ENCODE data around the gene KCNQ5. TPM values are rescaled to one million over a fixed set of nuclear protein-coding genes. Genes with fewer than 3 reads are reported as not detected.

The KCNQ5 gene
- total and polyA plus RNA-seq, 2 donors, result 1.0 to 1.7 TPM

- Histone ChIP-seq H3K9me3 (ENCODE audit: control insufficient read depth in 2 of 2, insufficient read depth in 1 of 2, low read length in 1 of 2) (no peaks in the 10 kb centered on the region), H3K36me3 (ENCODE audit: control insufficient read depth in 2 of 2, insufficient read depth in 2 of 2, low read length in 1 of 2) (no peaks in the 10 kb centered on the region), H3K4me1 (ENCODE audit: control insufficient read depth in 2 of 2, insufficient read depth in 2 of 2, low read length in 2 of 2) (no peaks in the 10 kb centered on the region), H3K4me3 (ENCODE audit: low read length in 2 of 2) (no peak overlapping the region), H3K27ac (ENCODE audit: low read depth in 1 of 2, low read length in 1 of 2) (no peak overlapping the region), H3K27me3 (ENCODE audit: control insufficient read depth in 2 of 2, insufficient read depth in 1 of 2, low read length in 1 of 2) (no peaks in the 10 kb centered on the region)
- WGBS, result 97% methylated on average over 7 of the region's 7 CpGs
- DNase-seq (ENCODE audit: low read depth in 6 of 9, low spot score in 9 of 9), result no peak
Observed at GRCh38 chr6:73194744-73195143, 572.9 kb downstream of the KCNQ5 start.

GRCh38 chr6:73200247-73200646, 578.4 kb downstream of the KCNQ5 start:
- Histone ChIP-seq H3K36me3 (ENCODE audit: control insufficient read depth in 2 of 2, insufficient read depth in 2 of 2, low read length in 1 of 2) (no peaks in the 10 kb centered on the region), H3K27ac (ENCODE audit: low read depth in 1 of 2, low read length in 1 of 2) (no peak overlapping the region), H3K4me3 (ENCODE audit: low read length in 2 of 2) (no peak overlapping the region), H3K27me3 (ENCODE audit: control insufficient read depth in 2 of 2, insufficient read depth in 1 of 2, low read length in 1 of 2) (no peaks in the 10 kb centered on the region), H3K9me3 (ENCODE audit: control insufficient read depth in 2 of 2, insufficient read depth in 1 of 2, low read length in 1 of 2) (no peaks in the 10 kb centered on the region), H3K4me1 (ENCODE audit: control insufficient read depth in 2 of 2, insufficient read depth in 2 of 2, low read length in 2 of 2) (no peaks in the 10 kb centered on the region)
- no peak for DNase-seq (ENCODE audit: low read depth in 6 of 9, low spot score in 9 of 9)
- 92% methylated on average over 3 of the region's 3 CpGs for WGBS

- H3K36me3 ChIP-seq (ENCODE audit: control insufficient read depth in 2 of 2, insufficient read depth in 2 of 2, low read length in 1 of 2), result no peaks in the 10 kb centered on the region
- WGBS, result 84% methylated on average over 4 of the region's 4 CpGs
- DNase-seq (ENCODE audit: low read depth in 6 of 9, low spot score in 9 of 9), result no peak
- H3K4me3 ChIP-seq (ENCODE audit: low read length in 2 of 2), result no peak overlapping the region
- H3K4me1 ChIP-seq (ENCODE audit: control insufficient read depth in 2 of 2, insufficient read depth in 2 of 2, low read length in 2 of 2), result no peaks in the 10 kb centered on the region
- H3K27me3 ChIP-seq (ENCODE audit: control insufficient read depth in 2 of 2, insufficient read depth in 1 of 2, low read length in 1 of 2), result no peaks in the 10 kb centered on the region
- H3K27ac ChIP-seq (ENCODE audit: low read depth in 1 of 2, low read length in 1 of 2), result no peak overlapping the region
- no peaks in the 10 kb centered on the region for H3K9me3 ChIP-seq (ENCODE audit: control insufficient read depth in 2 of 2, insufficient read depth in 1 of 2, low read length in 1 of 2)
Observed at GRCh38 chr6:73200735-73201134, 578.9 kb downstream of the KCNQ5 start.

GRCh38 chr6:73203098-73203497, 581.2 kb downstream of the KCNQ5 start:
- H3K4me3 ChIP-seq (ENCODE audit: low read length in 2 of 2), result no peak overlapping the region
- H3K27me3 ChIP-seq (ENCODE audit: control insufficient read depth in 2 of 2, insufficient read depth in 1 of 2, low read length in 1 of 2), result no peaks in the 10 kb centered on the region
- H3K36me3 ChIP-seq (ENCODE audit: control insufficient read depth in 2 of 2, insufficient read depth in 2 of 2, low read length in 1 of 2), result no peaks in the 10 kb centered on the region
- DNase-seq (ENCODE audit: low read depth in 6 of 9, low spot score in 9 of 9), result no peak
- no peaks in the 10 kb centered on the region for H3K9me3 ChIP-seq (ENCODE audit: control insufficient read depth in 2 of 2, insufficient read depth in 1 of 2, low read length in 1 of 2)
- no peaks in the 10 kb centered on the region for H3K4me1 ChIP-seq (ENCODE audit: control insufficient read depth in 2 of 2, insufficient read depth in 2 of 2, low read length in 2 of 2)
- WGBS, result 100% methylated on average over 1 of the region's 1 CpG
- H3K27ac ChIP-seq (ENCODE audit: low read depth in 1 of 2, low read length in 1 of 2), result no peak overlapping the region

GRCh38 chr6:73204252-73204651, 582.4 kb downstream of the KCNQ5 start:
- DNase-seq (ENCODE audit: low read depth in 6 of 9, low spot score in 9 of 9), result no peak
- no peaks in the 10 kb centered on the region for H3K36me3 ChIP-seq (ENCODE audit: control insufficient read depth in 2 of 2, insufficient read depth in 2 of 2, low read length in 1 of 2)
- no peak overlapping the region for H3K4me3 ChIP-seq (ENCODE audit: low read length in 2 of 2)
- H3K27ac ChIP-seq (ENCODE audit: low read depth in 1 of 2, low read length in 1 of 2), result no peak overlapping the region
- no peaks in the 10 kb centered on the region for H3K9me3 ChIP-seq (ENCODE audit: control insufficient read depth in 2 of 2, insufficient read depth in 1 of 2, low read length in 1 of 2)
- no peaks in the 10 kb centered on the region for H3K4me1 ChIP-seq (ENCODE audit: control insufficient read depth in 2 of 2, insufficient read depth in 2 of 2, low read length in 2 of 2)
- no peaks in the 10 kb centered on the region for H3K27me3 ChIP-seq (ENCODE audit: control insufficient read depth in 2 of 2, insufficient read depth in 1 of 2, low read length in 1 of 2)
- 92% methylated on average over 4 of the region's 4 CpGs for WGBS

GRCh38 chr6:73207221-73207837, 585.5 kb downstream of the KCNQ5 start:
- H3K36me3 ChIP-seq (ENCODE audit: control insufficient read depth in 2 of 2, insufficient read depth in 2 of 2, low read length in 1 of 2), result no peaks in the 10 kb centered on the region
- H3K4me1 ChIP-seq (ENCODE audit: control insufficient read depth in 2 of 2, insufficient read depth in 2 of 2, low read length in 2 of 2), result no peaks in the 10 kb centered on the region
- H3K4me3 ChIP-seq (ENCODE audit: low read length in 2 of 2), result no peak overlapping the region
- H3K9me3 ChIP-seq (ENCODE audit: control insufficient read depth in 2 of 2, insufficient read depth in 1 of 2, low read length in 1 of 2), result no peaks in the 10 kb centered on the region
- 94% methylated on average over 3 of the region's 3 CpGs for WGBS
- DNase-seq (ENCODE audit: low read depth in 6 of 9, low spot score in 9 of 9), result no peak
- no peaks in the 10 kb centered on the region for H3K27me3 ChIP-seq (ENCODE audit: control insufficient read depth in 2 of 2, insufficient read depth in 1 of 2, low read length in 1 of 2)
- H3K27ac ChIP-seq (ENCODE audit: low read depth in 1 of 2, low read length in 1 of 2), result no peak overlapping the region

- Histone ChIP-seq H3K4me3 (ENCODE audit: low read length in 2 of 2) (no peak overlapping the region), H3K9me3 (ENCODE audit: control insufficient read depth in 2 of 2, insufficient read depth in 1 of 2, low read length in 1 of 2) (no peaks in the 10 kb centered on the region), H3K27me3 (ENCODE audit: control insufficient read depth in 2 of 2, insufficient read depth in 1 of 2, low read length in 1 of 2) (no peaks in the 10 kb centered on the region), H3K4me1 (ENCODE audit: control insufficient read depth in 2 of 2, insufficient read depth in 2 of 2, low read length in 2 of 2) (no peaks in the 10 kb centered on the region), H3K27ac (ENCODE audit: low read depth in 1 of 2, low read length in 1 of 2) (no peak overlapping the region), H3K36me3 (ENCODE audit: control insufficient read depth in 2 of 2, insufficient read depth in 2 of 2, low read length in 1 of 2) (no peaks in the 10 kb centered on the region)
- DNase-seq (ENCODE audit: low read depth in 6 of 9, low spot score in 9 of 9), result no peak
- WGBS, result 79% methylated on average over 9 of the region's 9 CpGs
Observed at GRCh38 chr6:73209117-73209516, 587.3 kb downstream of the KCNQ5 start.

- DNase-seq (ENCODE audit: low read depth in 6 of 9, low spot score in 9 of 9), result no peak
- Histone ChIP-seq H3K27me3 (ENCODE audit: control insufficient read depth in 2 of 2, insufficient read depth in 1 of 2, low read length in 1 of 2) (no peaks in the 10 kb centered on the region), H3K36me3 (ENCODE audit: control insufficient read depth in 2 of 2, insufficient read depth in 2 of 2, low read length in 1 of 2) (no peaks in the 10 kb centered on the region), H3K9me3 (ENCODE audit: control insufficient read depth in 2 of 2, insufficient read depth in 1 of 2, low read length in 1 of 2) (no peaks in the 10 kb centered on the region), H3K27ac (ENCODE audit: low read depth in 1 of 2, low read length in 1 of 2) (no peak overlapping the region), H3K4me1 (ENCODE audit: control insufficient read depth in 2 of 2, insufficient read depth in 2 of 2, low read length in 2 of 2) (no peaks in the 10 kb centered on the region), H3K4me3 (ENCODE audit: low read length in 2 of 2) (no peak overlapping the region)
- WGBS, result 96% methylated on average over 2 of the region's 2 CpGs
Observed at GRCh38 chr6:73216859-73217258, 595.0 kb downstream of the KCNQ5 start.

GRCh38 chr6:73225396-73225795, 603.5 kb downstream of the KCNQ5 start, which contains the start of gene KHDC1L:
KHDC1L (minus strand) TSS chr6:73225496; CDS start chr6:73225408, 88 bp downstream.
- 83% methylated on average over 4 of the region's 4 CpGs for WGBS
- H3K9me3 ChIP-seq (ENCODE audit: control insufficient read depth in 2 of 2, insufficient read depth in 1 of 2, low read length in 1 of 2), result no peaks in the 10 kb centered on the region
- H3K36me3 ChIP-seq (ENCODE audit: control insufficient read depth in 2 of 2, insufficient read depth in 2 of 2, low read length in 1 of 2), result no peaks in the 10 kb centered on the region
- no peak within 1 kb of the TSS for H3K4me3 ChIP-seq (ENCODE audit: low read length in 2 of 2)
- H3K27me3 ChIP-seq (ENCODE audit: control insufficient read depth in 2 of 2, insufficient read depth in 1 of 2, low read length in 1 of 2), result no peaks in the 10 kb centered on the region
- H3K4me1 ChIP-seq (ENCODE audit: control insufficient read depth in 2 of 2, insufficient read depth in 2 of 2, low read length in 2 of 2), result no peaks in the 10 kb centered on the region
- no peak within 1 kb of the TSS for H3K27ac ChIP-seq (ENCODE audit: low read depth in 1 of 2, low read length in 1 of 2)
- no peak for DNase-seq (ENCODE audit: low read depth in 6 of 9, low spot score in 9 of 9)

All from thymus (tissue), 11 donors.